ENCODE measurements around the gene DNAJC16.

DNA sequence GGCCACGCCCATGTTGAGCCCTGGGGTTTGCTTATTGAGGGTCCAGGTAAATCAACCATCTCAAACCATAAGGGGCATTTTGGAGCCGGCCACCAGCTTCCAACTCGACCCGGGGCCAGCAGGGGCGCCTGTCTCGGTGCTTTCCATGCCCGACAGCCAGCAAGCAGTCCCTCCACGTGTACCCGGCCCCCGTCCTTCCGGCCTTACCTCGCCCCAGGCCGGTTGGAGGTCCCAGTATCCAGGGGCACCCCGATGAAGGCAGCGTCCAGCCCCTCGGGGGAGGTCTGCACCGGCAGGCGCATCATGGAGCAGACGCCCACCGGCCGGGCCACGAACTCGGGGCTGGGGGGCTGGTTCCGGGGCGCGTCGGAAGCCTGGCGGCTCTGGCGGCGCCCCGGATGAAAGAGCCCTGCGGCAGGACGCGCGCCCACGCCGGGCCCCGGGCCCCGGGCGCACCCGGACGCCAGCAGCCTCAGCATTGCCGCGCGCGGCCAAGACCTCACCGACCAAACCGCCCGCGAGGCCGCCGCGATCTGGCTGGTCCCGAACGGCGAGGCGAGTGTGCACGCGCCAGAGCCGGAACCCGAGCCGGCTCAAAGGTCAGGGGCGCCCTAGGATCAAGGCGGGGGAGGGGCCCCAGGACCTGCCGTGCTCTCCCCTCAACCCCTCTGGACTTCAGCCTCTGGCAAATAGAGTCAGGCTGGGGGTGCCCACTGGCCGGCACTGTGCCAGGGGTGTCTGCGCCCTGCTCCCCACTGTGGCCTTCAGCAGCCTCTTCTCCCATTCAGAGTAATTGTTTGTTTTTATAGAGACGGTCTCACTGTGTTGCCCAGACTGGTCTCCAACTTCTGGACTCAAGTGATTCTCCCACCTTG lies 58.1 kb downstream of the DNAJC16 start, which contains the start of gene AGMAT:
- TF ChIP-seq CTCF (IDR thresholded peaks at IDR 0.05) (peak in 4 of 12 donors; percentile 7 to 28 (median 26)), POLR2A (IDR thresholded peaks at IDR 0.05) (no peak)
